Fibroblast of lung (primary cell): Measurements from ENCODE around the gene NDUFA11. TPM values are rescaled to one million over a fixed set of nuclear protein-coding genes. Genes with fewer than 3 reads are reported as not detected.

Experiments
- DNase-seq, 2 donors: peaks; one replicate each; pipeline versions ENCODE4 v3.0.0 to v3.0.0-alpha.2; 2010; ENCODE audit warnings: low read depth in 2 of 2
- H2AFZ ChIP-seq: 2 replicates; pipeline ENCODE4 v1.5.1; 2012; ENCODE audit warnings: low read length, control low read depth, inconsistent platforms
- H3K27ac ChIP-seq: 2 replicates; pipeline ENCODE4 v1.5.1; 2011; ENCODE audit warnings: low read length, control low read depth; ENCODE audit not compliant: insufficient read depth
- H3K27me3 ChIP-seq: 2 replicates; pipeline ENCODE4 v1.5.1; 2011; ENCODE audit warnings: mild to moderate bottlenecking, low read length; ENCODE audit not compliant: control insufficient read depth, insufficient read depth
- H3K36me3 ChIP-seq: 2 replicates; pipeline ENCODE4 v1.5.1; 2011; ENCODE audit warnings: low read length; ENCODE audit not compliant: control insufficient read depth, insufficient read depth
- H3K4me1 ChIP-seq: 2 replicates; pipeline ENCODE4 v1.5.1; 2011; ENCODE audit warnings: low read length; ENCODE audit not compliant: control insufficient read depth, insufficient read depth; ENCODE audit errors: extremely low read depth
- H3K4me2 ChIP-seq: 2 replicates; pipeline ENCODE4 v1.5.1; 2011; ENCODE audit warnings: low read length, control low read depth; ENCODE audit not compliant: insufficient read depth; ENCODE audit errors: extremely low read depth
- H3K4me3 ChIP-seq, 4 experiments: fragments of 200-600 bp in 1 of 4; sonication (generic) in 1 of 4; replicated peaks in 1 of 4; 2 replicates each; pipeline ENCODE4 v1.5.1; 2011 to 2016; ENCODE audit warnings: low read length in 4 of 4, low read depth in 3 of 4, mild to moderate bottlenecking in 3 of 4, control low read depth in 2 of 4, inconsistent platforms in 1 of 4, mixed read lengths in 1 of 4; ENCODE audit not compliant: insufficient read depth in 1 of 4; ENCODE audit errors: control extremely low read depth in 1 of 4
- H3K79me2 ChIP-seq: 2 replicates; pipeline ENCODE4 v1.5.1; 2012; ENCODE audit warnings: mild to moderate bottlenecking, low read length, inconsistent platforms; ENCODE audit not compliant: control insufficient read depth, insufficient read depth
- H3K9ac ChIP-seq: 2 replicates; pipeline ENCODE4 v1.5.1; 2011; ENCODE audit warnings: mild to moderate bottlenecking, low read length, control low read depth; ENCODE audit not compliant: insufficient read depth
- H3K9me3 ChIP-seq: 2 replicates; pipeline ENCODE4 v1.5.1; 2012; ENCODE audit warnings: low read depth, low read length; ENCODE audit not compliant: control insufficient read depth, insufficient read depth
- H4K20me1 ChIP-seq: 2 replicates; pipeline ENCODE4 v1.5.1; 2011; ENCODE audit warnings: low read length; ENCODE audit not compliant: control insufficient read depth, insufficient read depth; ENCODE audit errors: extremely low read depth
- CTCF ChIP-seq, 2 donors: IDR thresholded peaks in 1 of 2; conservative IDR thresholded peaks in 1 of 2; 1 replicate in 1 of 2; 2 replicates in 1 of 2; pipeline ENCODE4 v1.5.1; 2011 to 2012; ENCODE audit warnings: low read length in 2 of 2, control low read depth in 1 of 2, inconsistent platforms in 1 of 2, low read depth in 1 of 2, mild to moderate bottlenecking in 1 of 2
- EZH2 ChIP-seq: IDR thresholded peaks from 2 replicates; pipeline ENCODE4 v1.5.1; 2012; ENCODE audit warnings: low read length, control low read depth, mild to moderate bottlenecking; ENCODE audit errors: missing control alignments
- polyA plus RNA-seq, 2 donors: library from polyadenylated mRNA; depleted of rRNA in 1 of 2; stranded (reverse) in 1 of 2; unstranded in 1 of 2; fragments of >200 nt; gene quantifications; 2 replicates each; pipeline ENCODE4 v1.2.1, GENCODE V29; 2011 to 2012; ENCODE audit warnings: missing spikeins in 1 of 2
- total RNA-seq: library from RNA; depleted of rRNA; stranded (reverse); fragments of >200 nt; gene quantifications from 2 replicates; pipeline ENCODE4 v1.2.1, GENCODE V29; 2014

Gene NDUFA11
- total and polyA plus RNA-seq, 2 donors (not counting 1 experiment from before 2014, with no cell fraction given), result 212 to 271 TPM

GRCh38 chr19:5864725-5865486, 38.7 kb downstream of the NDUFA11 start:
- DNase-seq, result no peak
- no peak for TF ChIP-seq EZH2
- no peak for TF ChIP-seq CTCF (conservative IDR thresholded peaks at IDR 0.05 in 1 of 2, IDR thresholded peaks at IDR 0.05 in 1 of 2; ENCODE audit: low read depth in 1 of 2, low read length in 2 of 2)
- H3K79me2 ChIP-seq, result no peaks in the 10 kb centered on the region

GRCh38 chr19:5864013-5864720, 39.4 kb downstream of the NDUFA11 start:
- Histone ChIP-seq H4K20me1 (no peaks in the 10 kb centered on the region), H3K79me2 (no peaks in the 10 kb centered on the region), H3K9me3 (no peaks in the 10 kb centered on the region), H3K4me3 (no peak overlapping the region), H3K36me3 (no peaks in the 10 kb centered on the region), H3K27ac (no peak overlapping the region), H3K9ac (no peak overlapping the region), H3K4me1 (no peaks in the 10 kb centered on the region), H3K27me3 (no peaks in the 10 kb centered on the region), H3K4me2 (no peak overlapping the region), H2AFZ (no peak overlapping the region)
- TF ChIP-seq CTCF (conservative IDR thresholded peaks at IDR 0.05 in 1 of 2, IDR thresholded peaks at IDR 0.05 in 1 of 2; ENCODE audit: low read depth in 1 of 2, low read length in 2 of 2), result no peak
- TF ChIP-seq EZH2, result no peak
- no peak for DNase-seq

More at GRCh38 chr19:5864725-5865486, 38.7 kb downstream of the NDUFA11 start:
- no peak overlapping the region for H3K27ac ChIP-seq
- H2AFZ ChIP-seq, result no peak overlapping the region
- H4K20me1 ChIP-seq, result no peaks in the 10 kb centered on the region
- no peak overlapping the region for H3K9ac ChIP-seq
- no peaks in the 10 kb centered on the region for H3K27me3 ChIP-seq
- no peak overlapping the region for H3K4me3 ChIP-seq
- H3K36me3 ChIP-seq, result no peaks in the 10 kb centered on the region
- no peaks in the 10 kb centered on the region for H3K4me1 ChIP-seq
- no peaks in the 10 kb centered on the region for H3K9me3 ChIP-seq
- H3K4me2 ChIP-seq, result no peak overlapping the region

- no peak for DNase-seq
- no peak overlapping the region for H3K27ac ChIP-seq
- H3K9me3 ChIP-seq, result no peaks in the 10 kb centered on the region
- H2AFZ ChIP-seq, result no peak overlapping the region
- no peaks in the 10 kb centered on the region for H3K36me3 ChIP-seq
- H4K20me1 ChIP-seq, result no peaks in the 10 kb centered on the region
- H3K27me3 ChIP-seq, result no peaks in the 10 kb centered on the region
- H3K4me3 ChIP-seq, result no peak overlapping the region
- no peaks in the 10 kb centered on the region for H3K4me1 ChIP-seq
- H3K4me2 ChIP-seq, result no peak overlapping the region
- no peak for TF ChIP-seq CTCF (conservative IDR thresholded peaks at IDR 0.05 in 1 of 2, IDR thresholded peaks at IDR 0.05 in 1 of 2; ENCODE audit: low read depth in 1 of 2, low read length in 2 of 2)
- no peak for TF ChIP-seq EZH2
- H3K9ac ChIP-seq, result no peak overlapping the region
- no peaks in the 10 kb centered on the region for H3K79me2 ChIP-seq
Measured at GRCh38 chr19:5863030-5863665, 40.4 kb downstream of the NDUFA11 start.
